GM12864 (cell line): ENCODE results near the gene CCDC137.

Source experiments
- DNase-seq: peaks from one replicate; pipeline ENCODE4 v3.0.0-alpha.2; 2011; ENCODE audit warnings: low read depth
- H3K4me3 ChIP-seq: 2 replicates; pipeline ENCODE4 v1.5.1; 2011; ENCODE audit warnings: mild to moderate bottlenecking, low read depth, low read length, control low read depth
- TF ChIP-seq, protein P1 (sequence below): IDR thresholded peaks from 2 replicates; pipeline ENCODE4 v1.5.1; 2011; ENCODE audit warnings: low read depth, mild to moderate bottlenecking, moderate library complexity, low read length, control low read depth, inconsistent platforms; ENCODE audit errors: missing control alignments

Gene CCDC137

DNA sequence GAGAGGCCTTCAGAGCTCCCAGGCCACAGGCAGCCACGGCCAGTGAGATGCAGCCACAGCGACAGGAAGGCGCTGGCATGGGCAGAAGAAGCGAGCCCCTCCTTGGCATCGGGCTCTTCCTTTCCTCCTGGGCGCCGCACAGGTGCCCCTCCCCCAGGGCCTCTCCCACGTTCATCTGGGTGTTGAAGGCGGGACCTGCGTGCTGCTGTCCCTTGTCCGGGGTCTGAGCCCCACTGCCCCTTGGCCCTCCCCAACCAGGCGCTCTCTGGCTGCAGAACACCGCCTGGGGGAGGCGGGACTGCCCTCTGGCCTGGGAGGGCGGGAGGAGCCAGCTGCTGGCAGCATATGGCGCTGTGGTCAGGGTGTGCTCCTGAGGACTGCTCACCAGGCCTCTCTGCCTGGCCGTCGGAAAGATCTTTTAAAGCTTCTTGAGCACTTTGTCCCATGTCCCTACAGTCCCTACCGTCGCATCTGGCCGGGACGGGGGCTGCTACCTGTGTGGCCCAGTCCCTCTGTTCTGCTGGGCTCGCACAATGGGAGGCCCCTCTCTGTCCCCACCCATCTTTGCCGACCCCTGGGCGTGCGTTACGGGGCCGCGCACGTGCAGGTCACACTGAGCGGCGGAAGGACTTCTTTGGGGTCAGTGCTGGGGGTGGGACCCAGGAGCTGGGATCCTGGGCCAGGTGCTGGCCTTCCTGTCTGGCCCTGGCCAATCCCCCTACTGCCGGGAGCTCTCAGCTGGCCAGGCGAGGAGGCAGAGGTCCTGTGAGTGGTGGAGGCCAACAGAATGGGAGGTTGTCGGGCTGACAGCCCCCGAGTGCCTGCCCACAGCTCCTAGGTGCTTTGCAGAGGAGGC is 47.2 kb downstream of the CCDC137 start:
- DNase-seq: no peak
- peak overlapping the region; percentile 80; the same call in 1 of the 2 replicates for H3K4me3 ChIP-seq

DNA sequence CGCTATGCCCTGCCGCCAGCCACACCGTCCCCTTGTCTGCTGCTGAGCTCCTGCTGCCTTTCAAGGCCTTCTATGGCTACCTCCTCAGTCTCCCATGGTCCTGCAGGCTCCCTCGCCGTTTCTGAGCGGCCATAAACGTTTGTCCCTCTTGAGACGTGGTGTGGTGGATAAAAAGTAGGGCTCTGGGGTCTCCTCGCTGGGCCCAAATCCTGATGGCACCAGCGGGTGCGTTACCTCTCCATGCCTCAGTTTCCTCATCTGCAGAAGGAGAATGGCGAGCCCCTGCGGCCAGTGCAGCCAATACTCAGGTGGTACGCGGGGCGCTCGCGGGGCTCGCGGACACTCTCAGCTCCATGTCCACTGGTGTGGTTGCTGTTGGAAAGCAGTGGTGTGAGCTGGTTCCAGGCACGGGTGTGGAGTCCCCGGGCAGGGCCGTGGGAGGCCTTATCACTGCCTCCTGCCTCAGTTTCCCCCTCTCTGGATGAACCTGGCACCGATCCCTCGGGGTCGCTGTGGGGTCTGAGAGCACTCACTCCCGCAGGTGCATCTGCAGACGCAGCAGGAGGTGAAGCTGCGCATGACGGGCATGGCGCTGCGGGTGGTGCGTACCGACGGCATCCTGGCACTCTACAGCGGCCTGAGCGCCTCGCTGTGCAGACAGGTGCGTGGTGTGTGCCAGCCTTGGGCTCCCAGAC is 48.0 kb downstream of the CCDC137 start:
- H3K4me3 ChIP-seq: no peak overlapping the region
- TF ChIP-seq, protein P1, sequence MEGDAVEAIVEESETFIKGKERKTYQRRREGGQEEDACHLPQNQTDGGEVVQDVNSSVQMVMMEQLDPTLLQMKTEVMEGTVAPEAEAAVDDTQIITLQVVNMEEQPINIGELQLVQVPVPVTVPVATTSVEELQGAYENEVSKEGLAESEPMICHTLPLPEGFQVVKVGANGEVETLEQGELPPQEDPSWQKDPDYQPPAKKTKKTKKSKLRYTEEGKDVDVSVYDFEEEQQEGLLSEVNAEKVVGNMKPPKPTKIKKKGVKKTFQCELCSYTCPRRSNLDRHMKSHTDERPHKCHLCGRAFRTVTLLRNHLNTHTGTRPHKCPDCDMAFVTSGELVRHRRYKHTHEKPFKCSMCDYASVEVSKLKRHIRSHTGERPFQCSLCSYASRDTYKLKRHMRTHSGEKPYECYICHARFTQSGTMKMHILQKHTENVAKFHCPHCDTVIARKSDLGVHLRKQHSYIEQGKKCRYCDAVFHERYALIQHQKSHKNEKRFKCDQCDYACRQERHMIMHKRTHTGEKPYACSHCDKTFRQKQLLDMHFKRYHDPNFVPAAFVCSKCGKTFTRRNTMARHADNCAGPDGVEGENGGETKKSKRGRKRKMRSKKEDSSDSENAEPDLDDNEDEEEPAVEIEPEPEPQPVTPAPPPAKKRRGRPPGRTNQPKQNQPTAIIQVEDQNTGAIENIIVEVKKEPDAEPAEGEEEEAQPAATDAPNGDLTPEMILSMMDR: no peak
- DNase-seq: no peak

More for the DNA sequence above, 47.2 kb downstream of the CCDC137 start:
- TF ChIP-seq, protein P1: no peak

DNA sequence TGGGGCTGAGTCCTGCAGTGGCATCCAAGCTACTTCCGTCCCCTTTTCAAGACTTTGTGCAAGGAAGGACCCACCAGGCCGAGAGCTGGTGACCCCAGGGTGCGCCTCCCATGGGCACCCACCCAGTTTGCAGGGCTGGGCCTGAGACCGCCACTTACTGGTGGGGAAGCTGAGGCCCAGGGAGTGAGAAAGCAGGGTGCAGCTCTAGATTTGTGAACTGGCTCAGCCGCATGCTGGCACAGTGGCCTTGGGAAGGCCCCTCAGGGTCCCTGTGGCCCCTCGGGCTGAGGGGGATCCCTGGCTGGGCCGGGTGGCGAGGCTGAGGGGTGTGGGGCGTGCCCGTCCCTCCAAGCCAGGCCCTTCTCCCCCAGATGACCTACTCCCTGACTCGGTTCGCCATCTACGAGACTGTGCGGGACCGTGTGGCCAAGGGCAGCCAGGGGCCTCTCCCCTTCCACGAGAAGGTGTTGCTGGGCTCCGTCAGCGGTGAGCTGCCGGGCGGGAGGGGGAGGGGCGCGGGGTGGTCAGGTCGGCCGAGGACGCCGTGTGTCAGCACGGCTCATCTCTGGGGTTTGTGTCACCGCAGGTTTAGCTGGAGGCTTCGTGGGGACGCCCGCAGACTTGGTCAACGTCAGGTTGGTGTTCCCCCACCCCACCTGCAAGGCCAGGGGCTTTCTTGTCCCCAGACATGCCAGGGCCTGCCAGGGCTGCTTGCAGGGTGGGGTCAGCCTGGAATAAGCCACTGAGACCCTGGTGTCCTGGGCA is 48.8 kb downstream of the CCDC137 start:
- no peak for DNase-seq
- H3K4me3 ChIP-seq: no peak overlapping the region
- TF ChIP-seq, protein P1: no peak

DNA sequence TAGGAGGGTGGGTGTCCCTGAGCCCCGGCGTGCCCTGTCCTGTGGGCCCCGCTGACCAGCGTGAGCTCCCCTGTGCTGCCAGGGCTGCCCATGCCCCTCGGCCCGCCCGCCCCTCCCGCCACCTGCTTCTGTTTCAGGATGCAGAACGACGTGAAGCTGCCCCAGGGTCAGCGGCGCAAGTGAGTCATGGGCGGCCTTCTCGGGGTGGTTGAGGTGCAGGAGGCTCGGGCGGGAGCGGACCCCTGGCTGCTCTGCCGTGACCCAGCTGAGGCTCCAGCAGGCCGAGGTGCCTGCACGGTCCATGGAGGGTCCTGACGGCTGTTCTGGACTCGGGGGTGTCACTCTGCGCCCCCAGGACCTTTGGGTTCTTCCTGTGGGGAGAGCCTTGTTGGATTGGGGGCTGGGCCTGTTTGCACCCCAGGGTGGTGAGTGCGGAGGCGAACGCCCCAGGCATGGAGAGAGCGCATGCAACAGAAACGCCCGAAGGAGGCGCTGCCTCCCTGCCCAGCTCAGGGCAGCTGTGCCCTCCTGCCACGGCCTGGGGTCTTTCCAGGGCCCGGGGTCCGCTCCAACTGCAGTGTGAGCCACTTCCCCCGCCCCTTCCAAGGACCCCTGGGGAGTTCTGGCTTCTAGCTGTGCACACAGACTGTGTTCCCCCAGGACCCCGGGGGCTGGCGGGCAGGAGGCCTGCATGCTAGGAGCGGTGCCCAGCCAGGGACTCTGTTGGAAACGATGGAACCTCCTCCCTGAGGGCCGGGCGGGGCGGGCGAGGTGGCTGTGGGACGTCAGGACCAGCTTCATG is 49.5 kb downstream of the CCDC137 start:
- H3K4me3 ChIP-seq: no peak overlapping the region
- DNase-seq: no peak
- TF ChIP-seq, protein P1: no peak

DNA sequence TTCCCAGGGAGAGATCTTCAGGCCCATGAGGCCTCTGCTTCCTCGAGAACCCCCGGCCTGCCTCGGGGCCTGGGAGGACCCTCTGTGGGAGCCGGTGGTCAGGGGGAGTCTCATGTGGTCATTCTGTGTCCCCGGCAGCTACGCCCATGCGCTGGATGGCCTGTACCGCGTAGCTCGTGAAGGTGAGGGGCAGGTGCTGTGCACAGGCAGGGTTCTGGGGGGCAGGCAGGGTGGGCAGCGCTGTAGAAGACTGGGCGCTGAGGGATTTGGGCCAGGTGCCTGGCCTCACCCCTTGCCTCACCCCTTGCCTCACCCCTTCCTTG is 50.1 kb downstream of the CCDC137 start:
- TF ChIP-seq, protein P1: no peak
- H3K4me3 ChIP-seq: no peak overlapping the region
- no peak for DNase-seq

DNA sequence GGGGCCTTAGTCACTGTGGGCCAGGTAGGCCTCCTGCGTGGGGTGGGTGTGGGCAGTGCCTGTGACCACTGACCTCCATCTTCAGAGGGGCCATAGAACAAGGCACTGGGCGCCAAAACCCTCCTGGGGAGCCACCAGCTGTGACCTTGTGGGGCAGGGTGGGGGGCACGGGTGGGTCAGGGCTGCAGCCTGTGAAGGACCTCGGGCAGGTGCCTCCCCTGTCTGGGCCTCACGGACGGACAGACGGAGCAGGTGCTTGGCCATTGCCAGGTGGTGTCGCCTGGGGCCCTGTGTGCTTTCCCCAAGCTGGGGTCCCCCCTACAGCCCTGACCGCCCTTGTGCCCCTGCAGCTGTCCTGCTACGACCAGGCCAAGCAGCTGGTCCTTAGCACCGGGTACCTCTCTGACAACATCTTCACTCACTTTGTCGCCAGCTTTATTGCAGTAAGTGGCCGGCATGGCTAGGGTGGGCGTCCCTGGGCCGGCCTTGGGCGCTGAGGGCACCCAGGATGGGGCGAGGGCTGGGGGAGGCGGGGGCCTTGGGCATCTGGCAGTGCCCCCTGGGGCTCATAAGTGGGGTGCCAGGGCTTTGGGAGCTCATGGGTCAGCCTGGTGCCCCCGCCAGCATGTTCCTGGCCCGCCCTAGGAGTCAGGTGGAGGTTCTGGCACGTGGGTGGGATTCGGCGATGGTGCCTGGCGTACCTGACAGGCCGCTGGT is 50.7 kb downstream of the CCDC137 start:
- TF ChIP-seq, protein P1: no peak
- no peak overlapping the region for H3K4me3 ChIP-seq
- no peak for DNase-seq
